Natural killer cell (primary cell): Measurements from ENCODE around the gene DOCK9. TPM values are rescaled to one million over a fixed set of nuclear protein-coding genes. Genes with fewer than 3 reads are reported as not detected.

Experiments used
- ATAC-seq, 3 donors: fragments of 150-1000 bp in 2 of 3; fragments of 200-7000 bp in 1 of 3; cut with Tn5 transposase; 1 replicate in 1 of 3; 2 replicates in 2 of 3; pipeline ENCODE4 v1.10.0; 2021; ENCODE audit warnings: mild to moderate bottlenecking in 2 of 3, moderate library complexity in 2 of 3
- DNase-seq, 2 donors: peaks; one replicate each; pipeline versions ENCODE4 v3.0.0 to v3.0.0-alpha.2; 2013 to 2021; ENCODE audit warnings: mixed read lengths in 1 of 2
- H3K27ac ChIP-seq: one replicate; pipeline ENCODE4 v1.5.1; 2013; ENCODE audit warnings: mild to moderate bottlenecking, low read length
- H3K27me3 ChIP-seq: one replicate; pipeline ENCODE4 v1.6.1; 2013; ENCODE audit warnings: low read length; ENCODE audit not compliant: control insufficient read depth, insufficient read depth
- H3K36me3 ChIP-seq: one replicate; pipeline ENCODE4 v1.6.1; 2013; ENCODE audit warnings: low read length; ENCODE audit not compliant: control insufficient read depth, insufficient read depth
- H3K4me1 ChIP-seq: one replicate; pipeline ENCODE4 v1.6.1; 2013; ENCODE audit warnings: low read length; ENCODE audit not compliant: control insufficient read depth, insufficient read depth
- H3K4me3 ChIP-seq: one replicate; pipeline ENCODE4 v1.5.1; 2013; ENCODE audit warnings: low read length
- H3K9me3 ChIP-seq: one replicate; pipeline ENCODE4 v1.6.1; 2013; ENCODE audit warnings: low read length; ENCODE audit not compliant: control insufficient read depth, insufficient read depth
- H3K27ac Mint-ChIP-seq, 2 donors: one replicate each; pipeline ENCODE4 v1.8.0; 2022; ENCODE audit warnings: mild to moderate bottlenecking in 2 of 2, mixed read lengths in 2 of 2, moderate library complexity in 1 of 2
- H3K27me3 Mint-ChIP-seq, 2 donors: one replicate each; pipeline ENCODE4 v1.8.0; 2022; ENCODE audit warnings: low read depth in 2 of 2, mixed read lengths in 2 of 2
- H3K36me3 Mint-ChIP-seq: one replicate; pipeline ENCODE4 v1.8.0; 2022; ENCODE audit warnings: mixed read lengths
- H3K4me1 Mint-ChIP-seq, 2 donors: one replicate each; pipeline ENCODE4 v1.8.0; 2022; ENCODE audit warnings: mixed read lengths in 2 of 2
- H3K4me3 Mint-ChIP-seq: one replicate; pipeline ENCODE4 v1.8.0; 2022; ENCODE audit warnings: mild to moderate bottlenecking, moderate library complexity, mixed read lengths
- H3K9me3 Mint-ChIP-seq, 2 donors: one replicate each; pipeline ENCODE4 v1.8.0; 2022; ENCODE audit warnings: mixed read lengths in 2 of 2
- CTCF ChIP-seq: fragments of 200-600 bp; IDR thresholded peaks from one replicate; pipeline ENCODE4 v1.8.0; 2022; ENCODE audit warnings: antibody characterized with exemption
- WGBS: methylation state at CpG from one replicate; pipeline ENCODE4 v1.1.7; 2013; ENCODE audit warnings: missing lambda C conversion rate; ENCODE audit not compliant: insufficient coverage; 5-methylcytosine and 5-hydroxymethylcytosine counted together
- intact Hi-C: fragments of 100-400 bp; cut with micrococcal nuclease; formaldehyde crosslinking; loops from one replicate; pipeline ENCODE4 v1.14.2; 2022
- total RNA-seq, 4 donors: library from RNA; stranded (reverse); fragments of 120-200 nt in 1 of 4; gene quantifications; one replicate each; pipeline versions ENCODE4 v1.2.3 to v1.2.4, GENCODE V29; 2013 to 2022

DOCK9 gene
- total RNA-seq, 3 donors from 2014 or later (not counting 1 experiment from before 2014, with no cell fraction given) = 31.5 to 42.5 (median 40.9) TPM

- Mint-ChIP-seq H3K27ac (no peak overlapping the region), H3K9me3 (no peaks in the 10 kb centered on the region), H3K4me3 (no peak overlapping the region), H3K4me1 (peaks cover 11 to 12% of the 10 kb centered on the region in 2 donors), H3K27me3 (no peaks in the 10 kb centered on the region), H3K36me3 (peaks cover 22% of the 10 kb centered on the region)
- TF ChIP-seq CTCF = no peak
- no peaks in the 10 kb centered on the region for H3K9me3 ChIP-seq
- no peaks in the 10 kb centered on the region for H3K27me3 ChIP-seq
- ATAC-seq (no peak), DNase-seq (no peak)
- WGBS = 93% methylated on average over 2 of the region's 5 CpGs
- intact Hi-C loops = no loop called here
- H3K4me3 ChIP-seq = no peak overlapping the region
- H3K27ac ChIP-seq = no peak overlapping the region
- no peaks in the 10 kb centered on the region for H3K4me1 ChIP-seq
- H3K36me3 ChIP-seq = peaks cover 21% of the 10 kb centered on the region
Observed at GRCh38 chr13:98893371-98893770, 84.5 kb downstream of the DOCK9 start.

GRCh38 chr13:98892821-98893220 is 85.0 kb downstream of the DOCK9 start:
- Histone ChIP-seq H3K4me3 (no peak overlapping the region), H3K36me3 (peaks cover 21% of the 10 kb centered on the region), H3K9me3 (no peaks in the 10 kb centered on the region), H3K27me3 (no peaks in the 10 kb centered on the region), H3K4me1 (no peaks in the 10 kb centered on the region), H3K27ac (no peak overlapping the region)
- Mint-ChIP-seq H3K4me1 (peaks cover 11 to 12% of the 10 kb centered on the region in 2 donors), H3K27ac (no peak overlapping the region), H3K36me3 (peaks cover 27% of the 10 kb centered on the region), H3K27me3 (no peaks in the 10 kb centered on the region), H3K9me3 (no peaks in the 10 kb centered on the region), H3K4me3 (no peak overlapping the region)
- intact Hi-C loops = no loop called here
- ATAC-seq (no peak), DNase-seq (no peak)
- WGBS = 33% methylated on average over 5 of the region's 5 CpGs
- TF ChIP-seq CTCF = no peak

- Mint-ChIP-seq H3K36me3 (peaks cover 28% of the 10 kb centered on the region), H3K9me3 (no peaks in the 10 kb centered on the region), H3K27ac (no peak overlapping the region), H3K4me1 (peaks cover 6 to 7% of the 10 kb centered on the region in 2 donors), H3K27me3 (no peaks in the 10 kb centered on the region), H3K4me3 (no peak overlapping the region)
- DNase-seq = no peak
- 40% methylated on average over 2 of the region's 3 CpGs for WGBS
- TF ChIP-seq CTCF = no peak
- no peak for ATAC-seq
- no peaks in the 10 kb centered on the region for H3K9me3 ChIP-seq
- no peaks in the 10 kb centered on the region for H3K4me1 ChIP-seq
- H3K4me3 ChIP-seq = no peak overlapping the region
- intact Hi-C loops = no loop called here
- H3K27ac ChIP-seq = no peak overlapping the region
- no peaks in the 10 kb centered on the region for H3K27me3 ChIP-seq
- H3K36me3 ChIP-seq = peaks cover 19% of the 10 kb centered on the region
Observed at GRCh38 chr13:98892077-98892476, 85.8 kb downstream of the DOCK9 start.

GRCh38 chr13:98890925-98891324 is 86.9 kb downstream of the DOCK9 start:
- ATAC-seq (no peak), DNase-seq (no peak)
- H3K4me3 Mint-ChIP-seq = no peak overlapping the region
- Histone ChIP-seq H3K4me3 (no peak overlapping the region), H3K36me3 (peaks cover 21% of the 10 kb centered on the region), H3K27ac (no peak overlapping the region), H3K9me3 (no peaks in the 10 kb centered on the region), H3K4me1 (no peaks in the 10 kb centered on the region), H3K27me3 (no peaks in the 10 kb centered on the region)
- TF ChIP-seq CTCF = no peak
- intact Hi-C loops = no loop called here
- H3K9me3 Mint-ChIP-seq = no peaks in the 10 kb centered on the region
- H3K27me3 Mint-ChIP-seq = no peaks in the 10 kb centered on the region
- whole genome bisulfite sequencing = 100% methylated on average over 2 of the region's 5 CpGs
- no peak overlapping the region for H3K27ac Mint-ChIP-seq
- peaks cover 36% of the 10 kb centered on the region for H3K36me3 Mint-ChIP-seq
- no peaks in the 10 kb centered on the region for H3K4me1 Mint-ChIP-seq
